ENCODE results near the gene ZNF668. TPM values are rescaled to one million over a fixed set of nuclear protein-coding genes. Genes with fewer than 3 reads are reported as not detected.

The ZNF668 gene
- total and polyA plus RNA-seq, 2 donors (not counting 1 experiment from before 2014, with no cell fraction given): 8.1 to 12.1 TPM

DNA sequence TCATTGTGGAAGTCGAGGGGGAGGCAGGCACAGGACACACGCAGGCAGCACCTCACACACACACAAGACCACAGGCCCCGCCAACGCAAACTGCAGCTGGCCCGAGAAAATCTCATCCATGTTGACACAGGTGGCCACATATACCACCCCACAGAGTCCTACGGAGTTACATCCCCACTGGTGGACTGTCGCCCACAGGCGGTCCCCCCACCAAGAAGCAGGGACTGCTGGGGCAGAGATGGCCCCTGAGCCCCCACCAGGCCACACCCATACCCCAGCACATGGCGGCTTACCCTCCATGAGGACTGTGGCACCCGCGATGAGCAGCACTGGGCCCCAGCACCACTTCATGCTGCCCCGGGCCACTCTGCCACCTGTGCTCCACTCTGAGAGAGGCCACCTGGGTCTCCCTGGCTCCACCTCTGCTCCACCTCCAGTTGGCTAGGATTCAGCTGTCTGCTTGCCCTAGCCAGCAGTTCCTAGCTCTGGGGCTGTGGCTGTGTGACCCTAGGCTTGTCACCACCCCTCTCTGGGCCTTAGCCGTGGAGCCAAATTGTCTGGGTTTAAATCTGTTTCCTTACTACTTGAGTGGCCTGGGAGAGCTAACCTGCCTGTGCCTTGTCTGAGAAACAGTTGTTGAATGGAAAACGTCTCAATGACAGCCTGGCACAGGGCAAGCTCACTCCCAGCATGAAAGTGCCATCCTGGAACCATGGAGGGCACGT is 14.6 kb upstream of the ZNF668 start, which contains the start of gene PRSS53:
Gene PRSS53, minus strand, starts transcription at position 485 of the 725 bp plus-strand sequence. Its CDS starts 134 bp downstream, at position 351.
- Histone ChIP-seq H3K27me3 (ENCODE audit: control insufficient read depth, insufficient read depth, low read length) (no peaks in the 10 kb centered on the region), H3K4me1 (ENCODE audit: control insufficient read depth, extremely low read depth, insufficient read depth, low read length) (peaks cover 3% of the 10 kb centered on the region), H4K20me1 (ENCODE audit: control insufficient read depth, extremely low read depth, insufficient read depth, low read length) (no peaks in the 10 kb centered on the region), H3K4me3 (replicated peaks in 1 of 4; ENCODE audit: control extremely low read depth in 1 of 4, insufficient read depth in 1 of 4, low read depth in 3 of 4, low read length in 4 of 4) (no peak within 1 kb of the TSS), H3K36me3 (ENCODE audit: control insufficient read depth, insufficient read depth, low read length) (peaks cover 22% of the 10 kb centered on the region), H3K27ac (ENCODE audit: insufficient read depth, low read length) (no peak within 1 kb of the TSS), H3K4me2 (ENCODE audit: extremely low read depth, insufficient read depth, low read length) (no peak within 1 kb of the TSS), H3K9me3 (ENCODE audit: control insufficient read depth, insufficient read depth, low read depth, low read length) (no peaks in the 10 kb centered on the region), H2AFZ (ENCODE audit: low read length) (no peak within 1 kb of the TSS), H3K79me2 (ENCODE audit: control insufficient read depth, insufficient read depth, low read length) (peaks cover 15% of the 10 kb centered on the region), H3K9ac (ENCODE audit: insufficient read depth, low read length) (no peak within 1 kb of the TSS)
- no peak for DNase-seq (ENCODE audit: low read depth in 2 of 2)
- TF ChIP-seq EZH2 (IDR thresholded peaks at IDR 0.05; ENCODE audit: low read length, missing control alignments): no peak
- TF ChIP-seq CTCF (conservative IDR thresholded peaks at IDR 0.05 in 1 of 2, IDR thresholded peaks at IDR 0.05 in 1 of 2; ENCODE audit: low read depth in 1 of 2, low read length in 2 of 2): no peak

- Histone ChIP-seq H3K4me2 (ENCODE audit: extremely low read depth, insufficient read depth, low read length) (no peak overlapping the region), H3K9me3 (ENCODE audit: control insufficient read depth, insufficient read depth, low read depth, low read length) (no peaks in the 10 kb centered on the region), H3K9ac (ENCODE audit: insufficient read depth, low read length) (no peak overlapping the region), H2AFZ (ENCODE audit: low read length) (no peak overlapping the region), H3K79me2 (ENCODE audit: control insufficient read depth, insufficient read depth, low read length) (peaks cover 11% of the 10 kb centered on the region), H3K4me1 (ENCODE audit: control insufficient read depth, extremely low read depth, insufficient read depth, low read length) (peaks cover 3% of the 10 kb centered on the region), H3K4me3 (replicated peaks in 1 of 4; ENCODE audit: control extremely low read depth in 1 of 4, insufficient read depth in 1 of 4, low read depth in 3 of 4, low read length in 4 of 4) (no peak overlapping the region), H3K36me3 (ENCODE audit: control insufficient read depth, insufficient read depth, low read length) (peaks cover 22% of the 10 kb centered on the region), H3K27ac (ENCODE audit: insufficient read depth, low read length) (no peak overlapping the region), H4K20me1 (ENCODE audit: control insufficient read depth, extremely low read depth, insufficient read depth, low read length) (no peaks in the 10 kb centered on the region), H3K27me3 (ENCODE audit: control insufficient read depth, insufficient read depth, low read length) (no peaks in the 10 kb centered on the region)
- no peak for TF ChIP-seq EZH2 (IDR thresholded peaks at IDR 0.05; ENCODE audit: low read length, missing control alignments)
- TF ChIP-seq CTCF (conservative IDR thresholded peaks at IDR 0.05 in 1 of 2, IDR thresholded peaks at IDR 0.05 in 1 of 2; ENCODE audit: low read depth in 1 of 2, low read length in 2 of 2): no peak
- DNase-seq (ENCODE audit: low read depth in 2 of 2): no peak
Measured at GRCh38 chr16:31087971-31088370, 13.9 kb upstream of the ZNF668 start.

DNA sequence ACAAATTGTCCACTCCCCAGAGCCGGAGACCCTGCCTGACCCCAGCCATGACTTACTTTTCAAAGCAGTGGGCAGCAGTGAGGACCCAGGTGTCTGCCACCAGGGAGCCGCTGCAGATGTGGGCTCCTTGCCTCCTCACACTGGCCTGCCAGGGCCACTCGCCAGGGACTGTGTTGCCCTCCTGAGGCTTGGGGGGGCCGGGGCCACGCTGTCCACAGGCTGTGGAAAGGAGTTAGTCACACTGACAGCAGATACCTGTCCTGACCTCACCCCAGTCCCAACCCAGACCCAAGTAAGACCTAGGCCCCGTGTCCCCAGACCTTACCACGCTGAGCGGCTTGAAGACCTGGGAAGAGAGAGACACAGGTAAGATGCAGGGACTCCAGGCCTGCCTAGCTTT is 13.4 kb upstream of the ZNF668 start:
- Histone ChIP-seq H3K4me1 (ENCODE audit: control insufficient read depth, extremely low read depth, insufficient read depth, low read length) (peaks cover 2% of the 10 kb centered on the region), H3K4me3 (replicated peaks in 1 of 4; ENCODE audit: control extremely low read depth in 1 of 4, insufficient read depth in 1 of 4, low read depth in 3 of 4, low read length in 4 of 4) (no peak overlapping the region), H3K4me2 (ENCODE audit: extremely low read depth, insufficient read depth, low read length) (no peak overlapping the region), H3K9ac (ENCODE audit: insufficient read depth, low read length) (no peak overlapping the region), H2AFZ (ENCODE audit: low read length) (no peak overlapping the region), H3K36me3 (ENCODE audit: control insufficient read depth, insufficient read depth, low read length) (peaks cover 23% of the 10 kb centered on the region), H4K20me1 (ENCODE audit: control insufficient read depth, extremely low read depth, insufficient read depth, low read length) (no peaks in the 10 kb centered on the region), H3K9me3 (ENCODE audit: control insufficient read depth, insufficient read depth, low read depth, low read length) (no peaks in the 10 kb centered on the region), H3K79me2 (ENCODE audit: control insufficient read depth, insufficient read depth, low read length) (peaks cover 7% of the 10 kb centered on the region), H3K27me3 (ENCODE audit: control insufficient read depth, insufficient read depth, low read length) (no peaks in the 10 kb centered on the region), H3K27ac (ENCODE audit: insufficient read depth, low read length) (no peak overlapping the region)
- no peak for DNase-seq (ENCODE audit: low read depth in 2 of 2)
- no peak for TF ChIP-seq EZH2 (IDR thresholded peaks at IDR 0.05; ENCODE audit: low read length, missing control alignments)
- TF ChIP-seq CTCF (conservative IDR thresholded peaks at IDR 0.05 in 1 of 2, IDR thresholded peaks at IDR 0.05 in 1 of 2; ENCODE audit: low read depth in 1 of 2, low read length in 2 of 2): no peak

Measured in fibroblast of lung (primary cell).